ENCODE measurements around the gene L1CAM. TPM values are rescaled to one million over a fixed set of nuclear protein-coding genes. Genes with fewer than 3 reads are reported as not detected.
A peak's percentile ranks its signal among the peaks of the same experiment; 100 is the strongest.

The L1CAM gene
- total RNA-seq, 4 donors from 2014 or later, result 5.2 to 7.1 (median 6.1) TPM

DNA sequence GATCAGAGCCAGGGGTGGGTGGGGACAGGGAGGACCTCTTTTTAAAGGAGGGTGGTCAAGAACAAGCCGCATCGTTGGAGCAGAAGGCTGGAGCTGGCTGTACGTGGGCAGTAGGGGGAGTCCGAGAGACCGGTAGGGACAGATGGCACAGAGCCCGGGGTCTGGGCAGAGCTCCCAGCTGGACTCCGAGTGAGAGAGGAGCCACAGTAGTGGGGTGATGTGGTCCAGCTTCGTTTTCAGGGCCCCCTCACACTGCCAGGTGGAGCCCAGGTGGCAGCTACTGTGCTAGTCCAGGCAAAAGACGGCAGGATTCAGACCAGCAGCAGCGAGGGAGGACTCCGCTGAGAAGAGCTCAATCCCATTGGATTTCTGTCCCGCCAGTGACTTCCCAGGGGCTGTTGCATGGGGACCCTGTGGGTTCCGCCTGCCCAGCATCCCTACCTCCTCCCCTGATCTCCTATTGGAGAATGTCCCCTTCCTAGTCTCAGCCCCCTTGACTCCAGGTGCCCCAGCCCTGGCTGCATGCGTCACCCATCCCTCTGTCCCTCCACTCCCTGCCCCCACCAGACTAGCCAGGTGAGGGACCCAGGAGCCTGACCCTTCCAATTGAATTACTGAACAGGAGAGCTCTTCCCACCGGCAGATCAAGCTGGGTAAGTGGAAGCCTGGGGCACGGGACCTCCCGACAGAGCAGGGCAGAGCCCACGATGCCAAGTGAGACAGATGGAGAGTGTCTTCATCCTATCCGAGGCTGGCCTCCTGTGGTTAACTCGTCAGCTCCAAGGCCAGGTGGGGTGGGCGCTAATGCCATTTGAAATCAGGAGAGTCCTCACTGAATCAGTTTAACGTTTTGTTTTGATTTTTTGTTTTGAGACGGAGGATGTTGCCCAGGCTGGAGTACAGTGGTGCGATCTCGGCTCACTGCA lies 37.2 kb upstream of the L1CAM start:
- Histone ChIP-seq H3K4me1 (peaks cover 0 to 35% (median 13%) of the 10 kb centered on the region in 4 donors), H3K9me3 (no peaks in the 10 kb centered on the region), H3K36me3 (no peaks in the 10 kb centered on the region), H3K27me3 (no peaks in the 10 kb centered on the region), H3K4me3 (no peak overlapping the region), H3K27ac (peak overlapping the region in 3 of 4 donors; percentile 9 to 99 (median 98))
- TF ChIP-seq POLR2AphosphoS5 (IDR thresholded peaks at IDR 0.05), result no peak
- TF ChIP-seq, protein P1, sequence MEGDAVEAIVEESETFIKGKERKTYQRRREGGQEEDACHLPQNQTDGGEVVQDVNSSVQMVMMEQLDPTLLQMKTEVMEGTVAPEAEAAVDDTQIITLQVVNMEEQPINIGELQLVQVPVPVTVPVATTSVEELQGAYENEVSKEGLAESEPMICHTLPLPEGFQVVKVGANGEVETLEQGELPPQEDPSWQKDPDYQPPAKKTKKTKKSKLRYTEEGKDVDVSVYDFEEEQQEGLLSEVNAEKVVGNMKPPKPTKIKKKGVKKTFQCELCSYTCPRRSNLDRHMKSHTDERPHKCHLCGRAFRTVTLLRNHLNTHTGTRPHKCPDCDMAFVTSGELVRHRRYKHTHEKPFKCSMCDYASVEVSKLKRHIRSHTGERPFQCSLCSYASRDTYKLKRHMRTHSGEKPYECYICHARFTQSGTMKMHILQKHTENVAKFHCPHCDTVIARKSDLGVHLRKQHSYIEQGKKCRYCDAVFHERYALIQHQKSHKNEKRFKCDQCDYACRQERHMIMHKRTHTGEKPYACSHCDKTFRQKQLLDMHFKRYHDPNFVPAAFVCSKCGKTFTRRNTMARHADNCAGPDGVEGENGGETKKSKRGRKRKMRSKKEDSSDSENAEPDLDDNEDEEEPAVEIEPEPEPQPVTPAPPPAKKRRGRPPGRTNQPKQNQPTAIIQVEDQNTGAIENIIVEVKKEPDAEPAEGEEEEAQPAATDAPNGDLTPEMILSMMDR (IDR thresholded peaks at IDR 0.05), result peak; percentile 10 to 42 (median 36)
- DNase-seq, result peak; percentile 72
- 61% methylated on average over 25 of the region's 25 CpGs; no CpG with 5 or more reads in 1 of the 2 donors for WGBS, 2 donors (ENCODE audit: low coverage in 1 of 2)
- in situ Hi-C loops (cut with MboI; ENCODE audit: low pct_ligation_motif_present in 1 of 4, low pct_unique_long_range_greater_than_20kb in 1 of 4, low sequenced_read_pairs in 3 of 4), result loop anchor here in 1 of 4 donors (25.0 kb wide), 1 partner anchor 111 kb away; no protein-coding TSS in a partner anchor
- intact Hi-C loops (cut with DNase I; ENCODE audit: low total_unique reads), result no loop called here

DNA sequence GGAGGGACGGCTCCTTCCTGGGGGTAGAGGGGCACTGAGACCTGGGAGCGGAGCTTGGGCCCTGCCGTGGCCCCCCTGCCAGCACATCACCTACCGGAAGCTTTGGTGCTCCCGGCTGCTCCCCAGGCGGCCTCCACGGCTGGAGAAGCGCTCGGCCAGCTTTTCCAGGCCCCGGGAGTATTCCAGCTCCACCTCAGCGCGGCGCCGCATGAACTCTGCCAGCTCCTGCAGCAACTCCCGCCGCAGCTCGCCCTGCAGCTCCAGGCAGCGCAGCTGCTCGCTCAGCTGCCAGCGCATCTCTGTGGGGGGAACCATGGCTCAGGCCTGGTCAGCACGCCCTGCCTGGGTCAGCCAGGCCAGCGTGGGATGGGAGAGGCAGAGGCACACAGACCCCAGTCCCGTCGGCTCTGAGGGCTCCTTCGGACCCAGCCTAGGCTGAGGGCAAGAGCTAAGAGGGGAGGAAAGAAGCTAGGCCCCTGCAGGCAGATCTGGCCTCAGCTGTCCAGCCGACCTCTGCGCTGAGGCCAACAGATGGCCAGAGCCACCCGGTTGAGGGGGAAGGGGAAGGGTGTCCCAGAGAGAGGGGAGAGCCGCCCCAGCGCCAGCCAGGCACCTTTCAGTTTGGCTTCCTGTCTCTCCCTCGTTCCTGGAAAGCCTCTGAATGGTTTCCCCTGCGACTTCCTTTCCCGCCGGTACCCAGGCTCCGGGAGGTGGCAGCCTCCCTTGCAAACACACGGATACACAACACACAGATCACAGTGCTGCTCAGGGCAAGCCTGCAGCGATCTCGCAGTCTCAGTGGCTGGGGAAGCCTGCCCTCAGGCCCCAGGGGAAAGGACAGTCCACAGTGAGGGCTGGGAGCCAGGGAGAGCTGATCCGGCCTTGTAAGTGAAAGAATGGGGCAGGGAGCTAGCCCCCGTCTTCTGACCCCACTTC lies 35.8 kb upstream of the L1CAM start:
- no peaks in the 10 kb centered on the region for H3K36me3 ChIP-seq
- H3K27ac ChIP-seq, result peak overlapping the region in 3 of 4 donors; percentile 8 to 62 (median 42)
- TF ChIP-seq, protein P1 (IDR thresholded peaks at IDR 0.05), result no peak
- TF ChIP-seq EP300 (IDR thresholded peaks at IDR 0.05; ENCODE audit: low read depth) (no peak), POLR2AphosphoS5 (IDR thresholded peaks at IDR 0.05) (no peak), POLR2A (IDR thresholded peaks at IDR 0.05) (no peak)
- no peaks in the 10 kb centered on the region for H3K9me3 ChIP-seq
- no peak for DNase-seq
- 81% methylated on average over 31 of the region's 40 CpGs; no CpG with 5 or more reads in 1 of the 2 donors for WGBS, 2 donors (ENCODE audit: low coverage in 1 of 2)
- H3K27me3 ChIP-seq, result no peaks in the 10 kb centered on the region
- in situ Hi-C loops (cut with MboI; ENCODE audit: low pct_ligation_motif_present in 1 of 4, low pct_unique_long_range_greater_than_20kb in 1 of 4, low sequenced_read_pairs in 3 of 4) (loop anchor here in 1 of 4 donors (25.0 kb wide), 1 partner anchor 109 kb away; no protein-coding TSS in a partner anchor), intact Hi-C loops (cut with DNase I; ENCODE audit: low total_unique reads) (no loop called here)
- H3K4me1 ChIP-seq, result peaks cover 0 to 31% (median 6%) of the 10 kb centered on the region in 4 donors
- H3K4me3 ChIP-seq, result no peak overlapping the region

DNA sequence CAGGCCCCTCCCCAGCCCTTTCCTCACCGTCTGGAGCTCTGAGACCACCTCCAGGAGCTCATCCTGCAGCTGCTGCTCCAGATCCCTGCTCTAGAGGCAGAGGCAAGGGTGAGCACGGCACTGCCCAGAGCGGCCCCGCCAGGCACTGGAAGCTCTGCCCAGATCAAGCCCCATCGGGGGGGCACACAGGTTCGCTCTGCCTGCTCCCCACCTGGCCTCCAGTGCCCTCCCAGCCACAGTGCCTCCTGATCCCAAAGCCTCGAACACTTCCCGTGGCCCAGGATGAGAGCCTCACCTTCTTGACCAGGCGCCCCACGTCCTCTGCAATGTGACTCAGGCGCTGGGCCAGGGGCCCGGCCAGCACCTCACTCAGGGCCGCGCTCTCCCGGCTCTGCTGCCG lies 35.1 kb upstream of the L1CAM start:
- Histone ChIP-seq H3K4me3 (no peak overlapping the region), H3K27ac (peak overlapping the region in 3 of 4 donors; percentile 8 to 62 (median 42)), H3K27me3 (no peaks in the 10 kb centered on the region), H3K9me3 (no peaks in the 10 kb centered on the region), H3K4me1 (peaks cover 0 to 25% (median 3%) of the 10 kb centered on the region in 4 donors), H3K36me3 (no peaks in the 10 kb centered on the region)
- 86% methylated on average over 9 of the region's 16 CpGs; no CpG with 5 or more reads in 1 of the 2 donors for WGBS, 2 donors (ENCODE audit: low coverage in 1 of 2)
- DNase-seq, result no peak
- in situ Hi-C loops (cut with MboI; ENCODE audit: low pct_ligation_motif_present in 1 of 4, low pct_unique_long_range_greater_than_20kb in 1 of 4, low sequenced_read_pairs in 3 of 4), result loop anchor here in 1 of 4 donors (25.0 kb wide), 1 partner anchor 109 kb away; no protein-coding TSS in a partner anchor
- TF ChIP-seq, protein P1 (IDR thresholded peaks at IDR 0.05), result no peak
- TF ChIP-seq EP300 (IDR thresholded peaks at IDR 0.05; ENCODE audit: low read depth), result no peak
- no peak for TF ChIP-seq POLR2A (IDR thresholded peaks at IDR 0.05)
- TF ChIP-seq POLR2AphosphoS5 (IDR thresholded peaks at IDR 0.05), result no peak
- intact Hi-C loops (cut with DNase I; ENCODE audit: low total_unique reads), result no loop called here
